Activated CD4-positive, alpha-beta T cell treated with anti-CD3 and anti-CD28 coated beads for 36 hours (primary cell): ENCODE measurements around the gene GREB1. TPM values are rescaled to one million over a fixed set of nuclear protein-coding genes. Genes with fewer than 3 reads are reported as not detected.

Source experiments
- ATAC-seq: fragments of 200-7000 bp; cut with Tn5 transposase; one replicate; pipeline ENCODE4 v1.10.0; 2021; ENCODE audit warnings: mild to moderate bottlenecking, moderate library complexity
- CTCF ChIA-PET: fragments of 350-600 bp; sonication (Branson Sonifier 250); formaldehyde crosslinking; loops from one replicate; lab custom pipeline; 2021; ENCODE audit warnings: antibody characterized with exemption; lab: Charles Lee
- POLR2A ChIA-PET: fragments of 350-600 bp; sonication (Branson Sonifier 250); formaldehyde crosslinking; loops from one replicate; lab custom pipeline; 2021; ENCODE audit warnings: antibody characterized with exemption, inconsistent platforms; lab: Charles Lee
- DNase-seq: peaks from one replicate; pipeline ENCODE4 v3.0.0-alpha.2; 2020
- H3K27ac Mint-ChIP-seq: one replicate; pipeline ENCODE4 v1.8.0; 2021; ENCODE audit warnings: mixed read lengths
- H3K27me3 Mint-ChIP-seq: one replicate; pipeline ENCODE4 v1.8.0; 2021; ENCODE audit warnings: mixed read lengths
- H3K36me3 Mint-ChIP-seq: one replicate; pipeline ENCODE4 v1.8.0; 2021; ENCODE audit warnings: low read depth, mixed read lengths
- H3K4me1 Mint-ChIP-seq: one replicate; pipeline ENCODE4 v1.8.0; 2021; ENCODE audit warnings: mixed read lengths
- H3K4me3 Mint-ChIP-seq: one replicate; pipeline ENCODE4 v1.8.0; 2021; ENCODE audit warnings: mild to moderate bottlenecking, moderate library complexity, mixed read lengths
- H3K9me3 Mint-ChIP-seq: one replicate; pipeline ENCODE4 v1.8.0; 2021; ENCODE audit warnings: low read depth, mixed read lengths
- intact Hi-C, 2 experiments: fragments of 100-400 bp; cut with DNase I in 1 of 2; cut with micrococcal nuclease in 1 of 2; formaldehyde crosslinking; loops; one replicate each; pipeline versions ENCODE4 v1.14.2 to v1.15.1; 2022 to 2024; cut with DNase I, micrococcal nuclease
- total RNA-seq, 2 experiments: library from RNA; stranded (reverse); gene quantifications; one replicate each; pipeline ENCODE4 v1.2.3, GENCODE V29; 2021

GREB1 gene
- total RNA-seq, 2 experiments from 2014 or later = 0.57 to 0.65 TPM

GRCh38 chr2:11566383-11566782 is 32.5 kb downstream of the GREB1 start:
- H3K27ac Mint-ChIP-seq = no peak overlapping the region
- ChIA-PET POLR2A (no interaction called here), CTCF (no interaction called here)
- no peaks in the 10 kb centered on the region for H3K36me3 Mint-ChIP-seq
- no peaks in the 10 kb centered on the region for H3K27me3 Mint-ChIP-seq
- H3K4me3 Mint-ChIP-seq = no peak overlapping the region
- no peak for ATAC-seq
- H3K4me1 Mint-ChIP-seq = no peaks in the 10 kb centered on the region
- no peaks in the 10 kb centered on the region for H3K9me3 Mint-ChIP-seq
- DNase-seq = no peak
- intact Hi-C loops = no loop called here

GRCh38 chr2:11567631-11568031 is 33.8 kb downstream of the GREB1 start:
- DNase-seq = no peak
- H3K9me3 Mint-ChIP-seq = no peaks in the 10 kb centered on the region
- ChIA-PET CTCF (interaction anchor here (0.6 kb wide), 1 partner anchor 30 kb away, joined by 3 read pairs; no protein-coding TSS in a partner anchor), POLR2A (no interaction called here)
- no peaks in the 10 kb centered on the region for H3K27me3 Mint-ChIP-seq
- no peak overlapping the region for H3K4me3 Mint-ChIP-seq
- H3K4me1 Mint-ChIP-seq = no peaks in the 10 kb centered on the region
- H3K27ac Mint-ChIP-seq = no peak overlapping the region
- intact Hi-C loops = no loop called here
- H3K36me3 Mint-ChIP-seq = no peaks in the 10 kb centered on the region
- ATAC-seq = no peak

GRCh38 chr2:11568436-11568835 is 34.6 kb downstream of the GREB1 start:
- Mint-ChIP-seq H3K4me3 (no peak overlapping the region), H3K9me3 (no peaks in the 10 kb centered on the region), H3K27ac (no peak overlapping the region), H3K27me3 (no peaks in the 10 kb centered on the region), H3K4me1 (no peaks in the 10 kb centered on the region), H3K36me3 (no peaks in the 10 kb centered on the region)
- POLR2A ChIA-PET = interaction anchor here (0.5 kb wide), 1 partner anchor 1416 kb away, joined by 6 read pairs; no protein-coding TSS in a partner anchor
- intact Hi-C loops = no loop called here
- DNase-seq (no peak), ATAC-seq (no peak)
- CTCF ChIA-PET = interaction anchor here (0.7 kb wide), 1 partner anchor 88 kb away, joined by 4 read pairs; no protein-coding TSS in a partner anchor

GRCh38 chr2:11569636-11570035 is 35.8 kb downstream of the GREB1 start:
- ATAC-seq (no peak), DNase-seq (no peak)
- H3K4me3 Mint-ChIP-seq = no peak overlapping the region
- no peak overlapping the region for H3K27ac Mint-ChIP-seq
- ChIA-PET CTCF (no interaction called here), POLR2A (no interaction called here)
- no peaks in the 10 kb centered on the region for H3K36me3 Mint-ChIP-seq
- no peaks in the 10 kb centered on the region for H3K9me3 Mint-ChIP-seq
- H3K4me1 Mint-ChIP-seq = no peaks in the 10 kb centered on the region
- intact Hi-C loops = no loop called here
- H3K27me3 Mint-ChIP-seq = no peaks in the 10 kb centered on the region

- no peaks in the 10 kb centered on the region for H3K9me3 Mint-ChIP-seq
- H3K27ac Mint-ChIP-seq = no peak overlapping the region
- H3K36me3 Mint-ChIP-seq = no peaks in the 10 kb centered on the region
- H3K4me1 Mint-ChIP-seq = no peaks in the 10 kb centered on the region
- POLR2A ChIA-PET = interaction anchor here (0.6 kb wide), 1 partner anchor 40 kb away, joined by 3 read pairs; no protein-coding TSS in a partner anchor
- DNase-seq (no peak), ATAC-seq (no peak)
- no peak overlapping the region for H3K4me3 Mint-ChIP-seq
- CTCF ChIA-PET = no interaction called here
- H3K27me3 Mint-ChIP-seq = no peaks in the 10 kb centered on the region
- intact Hi-C loops = no loop called here
These were observed 37.3 kb downstream of the GREB1 start for GRCh38 chr2:11571170-11571569.

GRCh38 chr2:11572996-11573395 is 39.2 kb downstream of the GREB1 start:
- CTCF ChIA-PET = interaction anchor here (0.6 to 1.1 kb wide), 2 partner anchors 93 to 115 kb away, joined by 3 read pairs; no protein-coding TSS in a partner anchor
- ATAC-seq (no peak), DNase-seq (no peak)
- Mint-ChIP-seq H3K27ac (no peak overlapping the region), H3K4me1 (no peaks in the 10 kb centered on the region), H3K9me3 (no peaks in the 10 kb centered on the region), H3K27me3 (no peaks in the 10 kb centered on the region), H3K36me3 (no peaks in the 10 kb centered on the region), H3K4me3 (no peak overlapping the region)
- intact Hi-C loops = no loop called here
- POLR2A ChIA-PET = no interaction called here

- Mint-ChIP-seq H3K27me3 (no peaks in the 10 kb centered on the region), H3K27ac (no peak overlapping the region), H3K4me1 (no peaks in the 10 kb centered on the region), H3K4me3 (no peak overlapping the region), H3K9me3 (no peaks in the 10 kb centered on the region), H3K36me3 (no peaks in the 10 kb centered on the region)
- ChIA-PET POLR2A (no interaction called here), CTCF (interaction anchor here (0.6 to 1.5 kb wide), 4 partner anchors 9 to 101 kb away, joined by 3 to 11 read pairs (median 3); no protein-coding TSS in a partner anchor)
- DNase-seq (no peak), ATAC-seq (no peak)
- intact Hi-C loops = no loop called here
These were observed 39.8 kb downstream of the GREB1 start for GRCh38 chr2:11573418-11574175.

GRCh38 chr2:11574176-11575046 is 40.6 kb downstream of the GREB1 start:
- ChIA-PET CTCF (interaction anchor here (0.6 to 1.5 kb wide), 3 partner anchors 8 to 100 kb away, joined by 3 to 11 read pairs (median 3); no protein-coding TSS in a partner anchor), POLR2A (no interaction called here)
- Mint-ChIP-seq H3K27ac (no peak overlapping the region), H3K4me3 (no peak overlapping the region), H3K27me3 (no peaks in the 10 kb centered on the region), H3K36me3 (no peaks in the 10 kb centered on the region), H3K9me3 (no peaks in the 10 kb centered on the region), H3K4me1 (no peaks in the 10 kb centered on the region)
- intact Hi-C loops = no loop called here
- ATAC-seq (no peak), DNase-seq (no peak)

- POLR2A ChIA-PET = no interaction called here
- H3K27me3 Mint-ChIP-seq = no peaks in the 10 kb centered on the region
- DNase-seq = no peak
- no peaks in the 10 kb centered on the region for H3K4me1 Mint-ChIP-seq
- ATAC-seq = no peak
- CTCF ChIA-PET = interaction anchor here (0.6 to 2.0 kb wide), 2 partner anchors 11 to 97 kb away, joined by 3 to 7 read pairs; no protein-coding TSS in a partner anchor
- H3K36me3 Mint-ChIP-seq = no peaks in the 10 kb centered on the region
- intact Hi-C loops = no loop called here
- H3K4me3 Mint-ChIP-seq = no peak overlapping the region
- H3K9me3 Mint-ChIP-seq = no peaks in the 10 kb centered on the region
- H3K27ac Mint-ChIP-seq = no peak overlapping the region
These were observed 42.6 kb downstream of the GREB1 start for GRCh38 chr2:11576398-11576797.

- Mint-ChIP-seq H3K4me1 (no peaks in the 10 kb centered on the region), H3K9me3 (no peaks in the 10 kb centered on the region), H3K27me3 (no peaks in the 10 kb centered on the region), H3K36me3 (no peaks in the 10 kb centered on the region), H3K27ac (no peak overlapping the region), H3K4me3 (no peak overlapping the region)
- CTCF ChIA-PET = interaction anchor here (2.0 kb wide), 1 partner anchor 12 kb away, joined by 7 read pairs; no protein-coding TSS in a partner anchor
- ATAC-seq (no peak), DNase-seq (no peak)
- POLR2A ChIA-PET = no interaction called here
- intact Hi-C loops = no loop called here
These were observed 43.4 kb downstream of the GREB1 start for GRCh38 chr2:11577101-11577883.
